Caco-2 (cell line): ENCODE measurements around the gene EPHB3. TPM values are rescaled to one million over a fixed set of nuclear protein-coding genes. Genes with fewer than 3 reads are reported as not detected.
A peak's percentile ranks its signal among the peaks of the same experiment; 100 is the strongest.

Experiments
- BruUV-seq: library from RNA; stranded (reverse); fragments of 400-500 nt; replicated peaks from 2 replicates; lab custom pipeline; 2021; lab: Mats Ljungman, UMichigan
- CTCF ChIA-PET: fragments of 300-600 bp; sonication (Branson Sonifier 250); formaldehyde crosslinking; loops from one replicate; lab custom pipeline; 2022; ENCODE audit warnings: antibody characterized with exemption; lab: Charles Lee
- POLR2A ChIA-PET: fragments of 300-600 bp; sonication (Branson Sonifier 250); formaldehyde crosslinking; loops from one replicate; lab custom pipeline; 2022; ENCODE audit warnings: antibody characterized with exemption; lab: Charles Lee
- DNase-seq, 2 experiments: peaks; one replicate each; pipeline versions ENCODE4 v3.0.0 to v3.0.0-alpha.2; 2020 to 2022
- H3K27me3 ChIP-seq: replicated peaks from 2 replicates; pipeline ENCODE4 v1.6.0; 2011; ENCODE audit warnings: low read length; ENCODE audit not compliant: control insufficient read depth, insufficient read depth
- H3K36me3 ChIP-seq: 2 replicates; pipeline ENCODE4 v1.5.1; 2011; ENCODE audit warnings: low read length; ENCODE audit not compliant: control insufficient read depth, insufficient read depth
- H3K4me1 ChIP-seq: fragments of 250-450 bp; sonication (Bioruptor Pico); 2 replicates; pipeline ENCODE4 v1.5.1; 2020; ENCODE audit warnings: mild to moderate bottlenecking
- H3K4me3 ChIP-seq: 2 replicates; pipeline ENCODE4 v1.5.1; 2011; ENCODE audit warnings: low read depth, mild to moderate bottlenecking, control low read depth, low read length
- H3K9me3 ChIP-seq: fragments of 250-450 bp; sonication (Bioruptor Pico); 2 replicates; pipeline ENCODE4 v1.5.1; 2020; ENCODE audit warnings: mild to moderate bottlenecking, moderate library complexity
- H3K27ac Mint-ChIP-seq: one replicate; pipeline ENCODE4 v1.8.0; 2022; ENCODE audit warnings: mixed read lengths; ENCODE audit not compliant: unreplicated experiment
- H3K27me3 Mint-ChIP-seq: one replicate; pipeline ENCODE4 v1.8.0; 2022; ENCODE audit warnings: mixed read lengths; ENCODE audit not compliant: insufficient read depth, unreplicated experiment
- H3K36me3 Mint-ChIP-seq: one replicate; pipeline ENCODE4 v1.8.0; 2022; ENCODE audit warnings: mild to moderate bottlenecking, mixed read lengths; ENCODE audit not compliant: insufficient read depth, unreplicated experiment
- H3K4me1 Mint-ChIP-seq: one replicate; pipeline ENCODE4 v1.8.0; 2022; ENCODE audit warnings: low read depth, mixed read lengths; ENCODE audit not compliant: unreplicated experiment
- H3K4me3 Mint-ChIP-seq: one replicate; pipeline ENCODE4 v1.8.0; 2022; ENCODE audit warnings: mild to moderate bottlenecking, moderate library complexity, mixed read lengths; ENCODE audit not compliant: unreplicated experiment
- H3K9me3 Mint-ChIP-seq: one replicate; pipeline ENCODE4 v1.8.0; 2022; ENCODE audit warnings: mixed read lengths; ENCODE audit not compliant: unreplicated experiment
- intact Hi-C: fragments of 100-400 bp; cut with micrococcal nuclease; formaldehyde crosslinking; loops from one replicate; pipeline ENCODE4 v1.10.0; 2022; ENCODE audit not compliant: unreplicated experiment
- total RNA-seq: library from RNA; stranded (reverse); gene quantifications from 2 replicates; pipeline ENCODE4 v1.2.3, GENCODE V29; 2022
- TF ChIP-seq, protein P1 (sequence below), 2 experiments: fragments of 200-600 bp in 1 of 2; IDR thresholded peaks; 1 replicate in 1 of 2; 2 replicates in 1 of 2; pipeline versions ENCODE4 v1.5.1 to v1.8.0; 2011 to 2022; ENCODE audit warnings: antibody characterized with exemption in 1 of 2, control low read depth in 1 of 2, inconsistent platforms in 1 of 2, low read depth in 1 of 2, low read length in 1 of 2, mild to moderate bottlenecking in 1 of 2, moderate library complexity in 1 of 2; ENCODE audit not compliant: insufficient read depth in 1 of 2, severe bottlenecking in 1 of 2, unreplicated experiment in 1 of 2

Gene EPHB3
- total RNA-seq, 1 experiment from 2014 or later: 5.6 TPM

DNA sequence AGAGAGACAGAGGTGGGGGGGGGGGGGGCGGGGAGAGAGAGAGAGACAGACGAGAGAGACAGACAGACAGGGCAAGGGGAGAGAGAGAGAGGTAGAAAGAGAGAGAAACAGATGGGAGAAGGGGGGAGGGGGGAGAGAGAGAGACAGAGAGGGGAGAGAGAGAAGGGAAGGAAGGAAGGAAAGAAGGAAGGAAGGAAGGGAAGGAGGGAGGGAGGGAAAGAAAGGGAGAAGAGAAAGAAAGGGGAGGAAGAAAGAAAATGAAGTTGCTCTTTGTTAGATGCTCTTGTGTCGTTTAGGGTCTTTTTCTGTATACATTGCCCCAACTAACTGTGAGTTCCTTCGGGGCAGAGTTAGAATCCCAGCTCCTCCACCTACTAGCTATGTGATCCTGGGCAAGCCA, 19.0 kb upstream of the EPHB3 start:
- no peak overlapping the region for H3K4me3 Mint-ChIP-seq
- TF ChIP-seq, protein P1, sequence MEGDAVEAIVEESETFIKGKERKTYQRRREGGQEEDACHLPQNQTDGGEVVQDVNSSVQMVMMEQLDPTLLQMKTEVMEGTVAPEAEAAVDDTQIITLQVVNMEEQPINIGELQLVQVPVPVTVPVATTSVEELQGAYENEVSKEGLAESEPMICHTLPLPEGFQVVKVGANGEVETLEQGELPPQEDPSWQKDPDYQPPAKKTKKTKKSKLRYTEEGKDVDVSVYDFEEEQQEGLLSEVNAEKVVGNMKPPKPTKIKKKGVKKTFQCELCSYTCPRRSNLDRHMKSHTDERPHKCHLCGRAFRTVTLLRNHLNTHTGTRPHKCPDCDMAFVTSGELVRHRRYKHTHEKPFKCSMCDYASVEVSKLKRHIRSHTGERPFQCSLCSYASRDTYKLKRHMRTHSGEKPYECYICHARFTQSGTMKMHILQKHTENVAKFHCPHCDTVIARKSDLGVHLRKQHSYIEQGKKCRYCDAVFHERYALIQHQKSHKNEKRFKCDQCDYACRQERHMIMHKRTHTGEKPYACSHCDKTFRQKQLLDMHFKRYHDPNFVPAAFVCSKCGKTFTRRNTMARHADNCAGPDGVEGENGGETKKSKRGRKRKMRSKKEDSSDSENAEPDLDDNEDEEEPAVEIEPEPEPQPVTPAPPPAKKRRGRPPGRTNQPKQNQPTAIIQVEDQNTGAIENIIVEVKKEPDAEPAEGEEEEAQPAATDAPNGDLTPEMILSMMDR (IDR thresholded peaks at IDR 0.05; ENCODE audit: insufficient read depth in 1 of 2, low read depth in 1 of 2, low read length in 1 of 2, severe bottlenecking in 1 of 2, unreplicated experiment in 1 of 2): no peak
- peaks cover 12% of the 10 kb centered on the region for H3K27me3 Mint-ChIP-seq
- ChIA-PET POLR2A (no interaction called here), CTCF (interaction anchor here (0.6 to 8.0 kb wide), 7 partner anchors 11 to 271 kb away, joined by 3 to 71 read pairs (median 4); partner anchors contain the start of gene EPHB3)
- H3K9me3 Mint-ChIP-seq: no peaks in the 10 kb centered on the region
- Histone ChIP-seq H3K27me3 (no peaks in the 10 kb centered on the region), H3K36me3 (no peaks in the 10 kb centered on the region), H3K4me1 (no peaks in the 10 kb centered on the region), H3K9me3 (no peaks in the 10 kb centered on the region), H3K4me3 (no peak overlapping the region)
- DNase-seq: no peak
- intact Hi-C loops: no loop called here
- H3K4me1 Mint-ChIP-seq: no peaks in the 10 kb centered on the region
- no TSS peak for BruUV-seq
- H3K36me3 Mint-ChIP-seq: no peaks in the 10 kb centered on the region
- H3K27ac Mint-ChIP-seq: no peak overlapping the region

DNA sequence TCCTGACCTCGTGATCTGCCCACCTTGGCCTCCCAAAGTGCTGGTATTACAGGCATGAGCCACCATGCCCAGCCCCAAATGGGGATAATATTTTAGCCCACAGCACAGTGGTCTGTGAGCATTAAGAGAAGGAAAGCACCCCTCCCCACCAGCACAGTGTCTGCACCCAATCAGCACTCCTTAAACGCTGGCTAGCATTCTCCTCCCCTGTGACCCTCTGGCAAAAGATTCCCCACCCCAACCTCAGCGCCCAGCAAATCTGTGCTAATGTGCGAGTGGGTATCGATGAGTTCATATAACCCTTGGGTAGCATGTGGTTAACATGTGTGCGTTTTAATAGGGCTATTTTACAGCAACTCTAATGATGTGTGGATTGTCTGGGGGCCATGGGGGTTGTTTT, 18.3 kb upstream of the EPHB3 start:
- Histone ChIP-seq H3K36me3 (no peaks in the 10 kb centered on the region), H3K27me3 (no peaks in the 10 kb centered on the region), H3K9me3 (no peaks in the 10 kb centered on the region), H3K4me3 (no peak overlapping the region), H3K4me1 (no peaks in the 10 kb centered on the region)
- intact Hi-C loops: no loop called here
- Mint-ChIP-seq H3K4me1 (no peaks in the 10 kb centered on the region), H3K9me3 (no peaks in the 10 kb centered on the region), H3K36me3 (no peaks in the 10 kb centered on the region), H3K27me3 (peaks cover 10% of the 10 kb centered on the region), H3K4me3 (no peak overlapping the region), H3K27ac (no peak overlapping the region)
- ChIA-PET CTCF (interaction anchor here (0.6 to 8.0 kb wide), 3 partner anchors 18 to 234 kb away, joined by 4 to 71 read pairs (median 5); partner anchors contain the start of gene EPHB3), POLR2A (no interaction called here)
- no peak for DNase-seq
- TF ChIP-seq, protein P1 (IDR thresholded peaks at IDR 0.05; ENCODE audit: insufficient read depth in 1 of 2, low read depth in 1 of 2, low read length in 1 of 2, severe bottlenecking in 1 of 2, unreplicated experiment in 1 of 2): no peak
- no TSS peak for BruUV-seq

DNA sequence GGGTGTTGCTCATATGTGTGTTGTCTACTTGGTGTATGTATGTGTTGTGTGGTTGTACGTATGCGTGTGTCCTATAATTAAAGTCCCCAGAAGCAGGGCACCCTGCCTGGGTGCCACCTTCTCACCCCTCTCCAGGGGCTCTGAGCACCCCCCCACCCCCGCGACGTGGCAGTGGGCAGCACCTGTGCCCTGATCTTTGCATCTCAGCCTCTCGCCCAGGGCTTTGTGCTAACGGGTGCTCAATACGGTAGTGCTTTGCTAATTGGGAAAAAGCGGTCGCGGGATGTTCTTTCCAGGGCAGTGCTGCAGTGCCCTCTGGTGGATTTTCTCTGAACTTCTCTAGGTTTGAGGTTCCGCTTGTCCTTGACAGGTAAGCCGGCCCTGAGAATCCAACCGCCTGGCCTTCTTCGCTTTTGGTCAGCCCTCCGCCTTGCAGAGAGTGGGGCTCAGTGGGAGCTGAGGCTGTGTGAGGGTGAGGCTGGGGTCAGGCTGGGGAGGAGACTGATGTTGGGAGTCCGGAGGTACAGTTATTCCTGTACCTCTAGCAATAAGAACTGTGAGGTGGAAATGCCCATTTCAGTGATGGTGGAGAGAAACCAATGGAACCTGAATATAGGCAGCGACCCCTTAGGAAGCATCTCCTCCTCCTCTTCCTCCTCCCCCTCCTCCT, 17.6 kb upstream of the EPHB3 start:
- Mint-ChIP-seq H3K9me3 (no peaks in the 10 kb centered on the region), H3K4me1 (no peaks in the 10 kb centered on the region), H3K27me3 (peaks cover 6% of the 10 kb centered on the region), H3K27ac (no peak overlapping the region), H3K4me3 (no peak overlapping the region), H3K36me3 (no peaks in the 10 kb centered on the region)
- TF ChIP-seq, protein P1 (IDR thresholded peaks at IDR 0.05; ENCODE audit: insufficient read depth in 1 of 2, low read depth in 1 of 2, low read length in 1 of 2, severe bottlenecking in 1 of 2, unreplicated experiment in 1 of 2): peak; percentile 77 to 89
- Histone ChIP-seq H3K4me1 (no peaks in the 10 kb centered on the region), H3K4me3 (no peak overlapping the region), H3K27me3 (no peaks in the 10 kb centered on the region), H3K36me3 (no peaks in the 10 kb centered on the region), H3K9me3 (no peaks in the 10 kb centered on the region)
- intact Hi-C loops: loop anchor here (1.0 kb wide), 2 partner anchors 31 to 199 kb away; no protein-coding TSS in a partner anchor
- no TSS peak for BruUV-seq
- CTCF ChIA-PET: interaction anchor here (0.5 to 8.0 kb wide), 2 partner anchors 14 to 172 kb away, joined by 5 to 71 read pairs; no protein-coding TSS in a partner anchor
- POLR2A ChIA-PET: no interaction called here
- DNase-seq: peak; percentile 80 to 87
